Aorta (tissue), 5 donors: Measurements from ENCODE around the gene SHISA6. TPM values are rescaled to one million over a fixed set of nuclear protein-coding genes. Genes with fewer than 3 reads are reported as not detected.

Experiments
- ATAC-seq: fragments of 200-7000 bp; cut with Tn5 transposase; one replicate; pipeline ENCODE4 v1.9.1; 2022; ENCODE audit warnings: moderate library complexity; ENCODE audit not compliant: low FRiP score
- DNase-seq, 2 donors: peaks; one replicate each; pipeline ENCODE4 v3.0.0-alpha.2; 2020
- H3K27ac ChIP-seq, 2 donors: one replicate each; pipeline ENCODE4 v1.5.1; 2013; ENCODE audit warnings: low read length in 2 of 2, mild to moderate bottlenecking in 2 of 2, moderate library complexity in 2 of 2, control low read depth in 1 of 2, inconsistent platforms in 1 of 2, low read depth in 1 of 2
- H3K27me3 ChIP-seq, 2 donors: one replicate each; pipeline ENCODE4 v1.6.1; 2013; ENCODE audit warnings: control low read depth in 1 of 2, low read length in 1 of 2, mild to moderate bottlenecking in 1 of 2, moderate library complexity in 1 of 2; ENCODE audit not compliant: insufficient read depth in 2 of 2, control insufficient read depth in 1 of 2
- H3K36me3 ChIP-seq, 2 donors: one replicate each; pipeline ENCODE4 v1.6.1; 2013; ENCODE audit warnings: control low read depth in 1 of 2, low read length in 1 of 2, mild to moderate bottlenecking in 1 of 2; ENCODE audit not compliant: insufficient read depth in 2 of 2, control insufficient read depth in 1 of 2
- H3K4me1 ChIP-seq, 2 donors: one replicate each; pipeline ENCODE4 v1.6.1; 2013; ENCODE audit warnings: low read length in 2 of 2, control low read depth in 1 of 2, mild to moderate bottlenecking in 1 of 2, moderate library complexity in 1 of 2; ENCODE audit not compliant: insufficient read depth in 2 of 2, control insufficient read depth in 1 of 2
- H3K4me3 ChIP-seq, 2 donors: one replicate each; pipeline ENCODE4 v1.5.1; 2013; ENCODE audit warnings: low read length in 2 of 2, control low read depth in 1 of 2, mild to moderate bottlenecking in 1 of 2
- H3K9me3 ChIP-seq: one replicate; pipeline ENCODE4 v1.6.1; 2013; ENCODE audit warnings: mild to moderate bottlenecking, low read length; ENCODE audit not compliant: control insufficient read depth
- WGBS, 2 donors: extraction: QIAGEN DNeasy Blood & Tissue Kit; methylation state at CpG; one replicate each; pipeline ENCODE4 v1.1.7; 2013; 5-methylcytosine and 5-hydroxymethylcytosine counted together
- intact Hi-C, 2 donors: fragments of 100-400 bp; cut with DNase I; formaldehyde crosslinking; loops; one replicate each; pipeline versions ENCODE4 v1.14.2 to v1.15.0; 2022
- polyA plus RNA-seq, 2 donors: library from polyadenylated mRNA; stranded (reverse); fragments of 200-250 nt; gene quantifications; one replicate each; pipeline ENCODE4 v1.2.3, GENCODE V29; 2013
- total RNA-seq, 2 donors: library from RNA; stranded (reverse); fragmentation: NEBNext Ultra II Directional; extraction: Animal tissue kit (Norgen Biotek cat#: 25700); gene quantifications; one replicate each; pipeline ENCODE4 v1.2.1, GENCODE V29; 2021
- donor health status: healthy with polysubstance abuse.
- donor health status: Bipolar disorder and iron deficiency.
- donor health status: DM: no; HTN: no; CAD: no.
- donor health status: DM: no; HTN: no; CAD: no.
- donor health status: DM: yes; HTN: yes; CAD: no.

The SHISA6 gene
- total and polyA plus RNA-seq, 4 donors: 0.13 to 0.48 TPM; not detected in 2

DNA sequence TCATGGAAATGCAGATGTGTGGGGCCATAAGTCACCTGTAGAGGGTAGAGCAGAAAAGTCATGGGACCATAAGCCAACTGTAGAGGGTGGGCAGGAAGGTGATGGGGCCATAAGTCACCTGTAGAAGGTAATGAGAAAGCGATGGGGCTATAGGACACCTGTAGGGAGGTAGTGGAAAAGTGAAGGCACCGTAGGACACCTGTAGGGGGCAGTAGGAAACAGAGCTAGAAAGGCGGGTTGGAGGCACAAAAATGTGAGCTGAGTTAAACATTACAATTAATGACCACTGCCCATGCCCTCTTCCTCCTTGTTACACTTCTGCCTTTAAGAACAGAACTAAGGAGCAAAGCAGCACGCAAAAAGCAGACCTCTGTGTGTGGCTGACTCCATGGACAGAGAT lies 150.1 kb downstream of the SHISA6 start:
- 52 to 61% methylated on average over 4 of the region's 4 CpGs for WGBS, 2 donors

DNA sequence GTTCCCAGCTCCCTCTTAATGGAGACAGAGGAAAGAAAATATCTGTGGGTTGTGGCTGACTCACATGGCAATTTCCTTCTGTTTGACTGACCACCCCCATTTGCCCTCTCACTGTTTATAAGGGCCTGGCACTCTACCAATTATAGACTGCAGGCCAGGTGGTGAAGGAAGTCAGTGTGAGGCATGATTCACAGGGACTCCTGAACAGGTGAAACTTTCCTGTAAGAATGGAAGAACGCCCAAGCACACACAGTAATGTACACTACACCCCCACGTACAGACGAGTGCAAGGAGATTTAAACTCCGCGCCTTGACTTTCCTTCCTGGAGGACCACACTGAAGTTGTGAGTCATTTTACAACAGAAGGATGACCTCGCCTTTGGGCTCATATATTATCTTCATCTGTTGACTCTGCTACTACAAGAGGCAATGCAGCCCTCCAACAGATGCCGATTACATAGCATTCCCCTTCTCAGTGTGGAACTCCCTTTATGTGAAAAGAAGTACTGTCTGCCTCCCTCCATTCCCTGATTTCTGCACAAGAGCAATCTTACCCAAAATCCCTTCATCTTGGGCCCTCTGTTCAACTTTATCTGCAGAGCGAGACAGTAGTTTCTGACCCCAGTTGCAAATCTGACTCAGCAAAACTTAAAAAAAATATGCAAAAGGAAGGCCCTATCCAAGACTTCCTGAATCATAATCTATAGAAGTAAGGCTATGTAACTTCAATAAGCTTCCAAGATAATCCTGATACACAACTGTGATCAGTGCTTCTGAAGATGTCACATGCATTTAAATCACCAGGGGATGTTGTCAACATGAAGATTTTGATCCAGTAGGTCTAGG lies 163.6 kb downstream of the SHISA6 start:
- 56 to 61% methylated on average over 8 of the region's 8 CpGs for WGBS, 2 donors
- Histone ChIP-seq H3K4me1 (no peaks in the 10 kb centered on the region), H3K36me3 (no peaks in the 10 kb centered on the region), H3K27ac (no peak overlapping the region), H3K9me3 (peaks cover 7% of the 10 kb centered on the region), H3K4me3 (no peak overlapping the region), H3K27me3 (peaks cover 0 to 2% of the 10 kb centered on the region in 2 donors)
- ATAC-seq (no peak), DNase-seq (no peak)
- intact Hi-C loops: no loop called here

More for the DNA sequence above, 150.1 kb downstream of the SHISA6 start:
- Histone ChIP-seq H3K4me1 (no peaks in the 10 kb centered on the region), H3K27ac (no peak overlapping the region), H3K27me3 (no peaks in the 10 kb centered on the region), H3K4me3 (no peak overlapping the region), H3K9me3 (peaks cover 1% of the 10 kb centered on the region), H3K36me3 (no peaks in the 10 kb centered on the region)
- intact Hi-C loops: no loop called here
- ATAC-seq (no peak), DNase-seq (no peak)

GRCh38 chr17:11406716-11407115 lies 165.7 kb downstream of the SHISA6 start:
- Histone ChIP-seq H3K4me3 (no peak overlapping the region), H3K36me3 (no peaks in the 10 kb centered on the region), H3K4me1 (no peaks in the 10 kb centered on the region), H3K27ac (no peak overlapping the region), H3K27me3 (peaks cover 0 to 2% of the 10 kb centered on the region in 2 donors), H3K9me3 (peaks cover 5% of the 10 kb centered on the region)
- ATAC-seq: no peak
- 53 to 68% methylated on average over 3 of the region's 3 CpGs for WGBS, 2 donors
- DNase-seq: no peak
- intact Hi-C loops: no loop called here

DNA sequence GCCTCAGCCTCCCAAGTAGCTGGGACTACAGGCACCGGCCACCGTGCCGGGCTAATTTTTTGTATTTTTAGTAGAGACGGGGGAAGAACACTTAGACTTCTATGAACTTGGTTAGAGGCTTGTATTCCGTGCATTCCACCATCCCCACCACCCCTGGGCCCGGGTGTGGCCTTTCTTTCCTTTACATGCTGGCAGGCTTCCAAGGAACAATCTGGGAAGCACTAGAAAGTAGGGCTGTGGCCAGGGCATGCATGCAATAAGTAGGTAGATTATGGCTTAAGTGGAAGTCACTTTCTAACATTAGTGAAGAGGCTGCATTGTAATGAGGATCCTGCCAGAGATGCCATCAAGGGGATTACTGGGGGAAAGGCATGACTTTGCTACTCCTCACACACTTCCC lies 171.6 kb downstream of the SHISA6 start:
- Histone ChIP-seq H3K27ac (no peak overlapping the region), H3K36me3 (no peaks in the 10 kb centered on the region), H3K9me3 (no peaks in the 10 kb centered on the region), H3K27me3 (no peaks in the 10 kb centered on the region), H3K4me3 (no peak overlapping the region), H3K4me1 (no peaks in the 10 kb centered on the region)
- DNase-seq (no peak), ATAC-seq (no peak)
- intact Hi-C loops: no loop called here
- WGBS, 2 donors: 67 to 78% methylated on average over 6 of the region's 6 CpGs

GRCh38 chr17:11418342-11418741 lies 177.3 kb downstream of the SHISA6 start:
- ATAC-seq: no peak
- Histone ChIP-seq H3K27ac (no peak overlapping the region), H3K36me3 (no peaks in the 10 kb centered on the region), H3K9me3 (no peaks in the 10 kb centered on the region), H3K4me1 (no peaks in the 10 kb centered on the region), H3K4me3 (no peak overlapping the region), H3K27me3 (no peaks in the 10 kb centered on the region)
- intact Hi-C loops: no loop called here
- no peak for DNase-seq
- 83 to 85% methylated on average over 3 of the region's 3 CpGs for WGBS, 2 donors

DNA sequence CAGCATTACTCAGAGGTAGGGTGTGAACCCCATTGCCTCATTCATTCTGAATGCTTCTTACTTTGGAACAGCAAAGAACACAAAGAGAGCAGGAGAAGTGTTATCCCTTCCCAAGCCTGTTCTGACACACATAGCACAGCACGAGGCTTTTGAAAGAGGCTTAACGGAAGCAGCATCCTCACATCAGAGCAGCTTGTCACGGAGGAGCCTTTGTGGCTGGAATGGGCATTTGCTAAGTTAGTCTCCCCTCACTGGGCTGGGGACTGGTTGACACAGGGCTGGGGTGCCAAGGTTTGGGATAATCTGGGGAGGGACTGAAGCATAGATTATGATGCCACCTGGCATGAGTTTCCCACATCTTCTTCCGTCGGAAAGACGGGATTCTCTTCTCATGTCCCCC lies 189.7 kb downstream of the SHISA6 start:
- H3K4me1 ChIP-seq: no peaks in the 10 kb centered on the region
- ATAC-seq (no peak), DNase-seq (no peak)
- H3K36me3 ChIP-seq: no peaks in the 10 kb centered on the region
- no peak overlapping the region for H3K27ac ChIP-seq
- H3K4me3 ChIP-seq: no peak overlapping the region
- WGBS, 2 donors: 89 to 90% methylated on average over 6 of the region's 6 CpGs
- no peaks in the 10 kb centered on the region for H3K27me3 ChIP-seq
- intact Hi-C loops: no loop called here
- H3K9me3 ChIP-seq: peaks cover 1% of the 10 kb centered on the region

- Histone ChIP-seq H3K4me1 (no peaks in the 10 kb centered on the region), H3K27me3 (no peaks in the 10 kb centered on the region), H3K9me3 (peaks cover 2% of the 10 kb centered on the region), H3K4me3 (no peak overlapping the region), H3K27ac (no peak overlapping the region), H3K36me3 (no peaks in the 10 kb centered on the region)
- ATAC-seq (no peak), DNase-seq (no peak)
- WGBS, 2 donors: 29 to 45% methylated on average over 4 of the region's 4 CpGs
- intact Hi-C loops: no loop called here
Observed at GRCh38 chr17:11438673-11439072, 197.7 kb downstream of the SHISA6 start.

GRCh38 chr17:11441004-11441403 lies 200.0 kb downstream of the SHISA6 start:
- 63 to 82% methylated on average over 1 of the region's 1 CpG for WGBS, 2 donors
- H3K36me3 ChIP-seq: no peaks in the 10 kb centered on the region
- H3K4me3 ChIP-seq: no peak overlapping the region
- ATAC-seq (no peak), DNase-seq (no peak)
- H3K27me3 ChIP-seq: no peaks in the 10 kb centered on the region
- intact Hi-C loops: no loop called here
- no peak overlapping the region for H3K27ac ChIP-seq
- peaks cover 2% of the 10 kb centered on the region for H3K9me3 ChIP-seq
- H3K4me1 ChIP-seq: no peaks in the 10 kb centered on the region

DNA sequence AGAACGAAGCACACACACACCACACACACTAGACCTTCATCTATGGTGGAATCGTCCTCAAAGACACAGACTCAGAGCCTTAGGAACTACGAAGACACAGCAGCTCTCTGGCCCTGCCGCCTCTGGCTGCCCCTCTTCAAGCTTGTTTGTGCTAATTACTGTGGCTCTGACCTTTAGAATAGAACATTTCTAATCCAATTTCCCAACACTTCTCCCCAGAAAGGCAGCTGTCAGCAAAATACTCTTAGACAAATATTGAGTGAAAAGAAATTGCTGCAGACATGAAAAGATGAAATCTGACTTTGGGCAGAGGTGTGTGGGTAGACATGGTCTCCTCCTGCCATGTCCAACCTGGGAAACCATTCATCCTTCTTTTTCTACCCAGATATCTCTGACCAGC lies 205.3 kb downstream of the SHISA6 start:
- Histone ChIP-seq H3K4me3 (no peak overlapping the region), H3K27me3 (no peaks in the 10 kb centered on the region), H3K27ac (no peak overlapping the region), H3K9me3 (no peaks in the 10 kb centered on the region), H3K4me1 (no peaks in the 10 kb centered on the region), H3K36me3 (no peaks in the 10 kb centered on the region)
- DNase-seq (no peak), ATAC-seq (no peak)
- intact Hi-C loops: no loop called here
- 68 to 76% methylated on average over 4 of the region's 4 CpGs for WGBS, 2 donors
